Astrocyte (in vitro differentiated cells and primary cell): Measurements from ENCODE around the gene SLC9A6.

Experiments
- EZH2 ChIP-seq: IDR thresholded peaks from 2 replicates; pipeline ENCODE4 v1.6.1; 2012; ENCODE audit warnings: mild to moderate bottlenecking, low read length, inconsistent platforms; ENCODE audit not compliant: insufficient read depth
- TF ChIP-seq, protein P1 (sequence below): IDR thresholded peaks from 2 replicates; pipeline ENCODE4 v1.5.1; 2011; ENCODE audit warnings: low read depth, mild to moderate bottlenecking, inconsistent platforms, low read length, moderate library complexity; ENCODE audit not compliant: insufficient read depth

DNA sequence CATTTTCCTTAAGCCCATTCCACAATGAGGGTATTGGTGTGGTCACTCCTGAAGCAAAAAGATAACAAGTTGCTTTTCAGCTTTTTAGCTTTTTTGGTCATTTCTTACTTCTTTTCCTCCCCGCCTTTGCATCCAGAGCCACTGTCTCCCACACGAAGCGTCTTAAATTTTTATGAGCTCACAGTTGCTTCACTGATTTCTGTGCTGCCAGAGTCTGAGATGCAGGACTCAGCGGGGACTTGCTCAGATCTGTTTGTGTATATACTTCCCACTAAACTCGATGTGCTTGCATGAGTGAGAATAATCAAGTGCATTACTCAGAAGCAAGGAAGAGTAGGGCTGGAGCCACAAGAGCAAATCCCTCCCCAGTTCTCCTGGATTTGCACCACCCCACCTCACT lies 81.9 kb downstream of the SLC9A6 start:
- TF ChIP-seq, protein P1, sequence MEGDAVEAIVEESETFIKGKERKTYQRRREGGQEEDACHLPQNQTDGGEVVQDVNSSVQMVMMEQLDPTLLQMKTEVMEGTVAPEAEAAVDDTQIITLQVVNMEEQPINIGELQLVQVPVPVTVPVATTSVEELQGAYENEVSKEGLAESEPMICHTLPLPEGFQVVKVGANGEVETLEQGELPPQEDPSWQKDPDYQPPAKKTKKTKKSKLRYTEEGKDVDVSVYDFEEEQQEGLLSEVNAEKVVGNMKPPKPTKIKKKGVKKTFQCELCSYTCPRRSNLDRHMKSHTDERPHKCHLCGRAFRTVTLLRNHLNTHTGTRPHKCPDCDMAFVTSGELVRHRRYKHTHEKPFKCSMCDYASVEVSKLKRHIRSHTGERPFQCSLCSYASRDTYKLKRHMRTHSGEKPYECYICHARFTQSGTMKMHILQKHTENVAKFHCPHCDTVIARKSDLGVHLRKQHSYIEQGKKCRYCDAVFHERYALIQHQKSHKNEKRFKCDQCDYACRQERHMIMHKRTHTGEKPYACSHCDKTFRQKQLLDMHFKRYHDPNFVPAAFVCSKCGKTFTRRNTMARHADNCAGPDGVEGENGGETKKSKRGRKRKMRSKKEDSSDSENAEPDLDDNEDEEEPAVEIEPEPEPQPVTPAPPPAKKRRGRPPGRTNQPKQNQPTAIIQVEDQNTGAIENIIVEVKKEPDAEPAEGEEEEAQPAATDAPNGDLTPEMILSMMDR, result no peak
- TF ChIP-seq EZH2, result no peak
